AG04449 (cell line): Measurements from ENCODE around the gene NGDN.
A peak's percentile ranks its signal among the peaks of the same experiment; 100 is the strongest.

ENCODE experiments used
- CTCF ChIA-PET: fragments of 350-600 bp; formaldehyde crosslinking; extraction: SDS; loops from one replicate; lab custom pipeline; 2021; ENCODE audit warnings: antibody characterized with exemption; lab: Yijun Ruan, JAX
- POLR2A ChIA-PET: fragments of 400-600, 350-600 bp; formaldehyde crosslinking; extraction: SDS; loops from one replicate; lab custom pipeline; 2020; ENCODE audit warnings: antibody characterized with exemption, inconsistent platforms; lab: Yijun Ruan, JAX
- DNase-seq: peaks from one replicate; pipeline ENCODE4 v3.0.0-alpha.2; 2010; ENCODE audit warnings: low read depth, low spot score
- H3K4me3 ChIP-seq: 2 replicates; pipeline ENCODE4 v1.5.1; 2011; ENCODE audit warnings: low read depth, mild to moderate bottlenecking, control low read depth, low read length
- TF ChIP-seq, protein P1 (sequence below): IDR thresholded peaks from one replicate; pipeline ENCODE4 v1.5.1; 2011; ENCODE audit warnings: mild to moderate bottlenecking, moderate library complexity, low read length, control low read depth, inconsistent platforms; ENCODE audit not compliant: insufficient read depth; ENCODE audit errors: missing control alignments

Gene NGDN

DNA sequence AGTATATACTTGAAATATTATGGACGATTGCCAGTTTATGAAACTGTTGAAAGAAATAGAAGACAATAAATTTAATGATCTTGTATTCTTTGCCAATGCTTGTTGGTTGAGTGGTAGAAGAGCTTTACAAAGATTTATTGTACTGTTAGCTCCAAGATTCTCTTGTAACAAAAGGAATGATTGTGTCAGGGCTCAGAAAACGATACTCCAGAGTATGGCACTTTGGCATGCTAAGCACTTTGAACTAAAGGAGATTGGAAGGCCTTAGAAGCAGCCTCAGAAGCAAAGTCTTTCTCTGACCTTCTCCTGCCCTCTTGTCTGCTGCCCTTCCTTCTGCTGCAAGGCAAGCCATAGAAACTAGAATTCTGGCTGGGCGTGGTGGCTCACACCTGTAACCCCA, 4.2 kb upstream of the NGDN start:
- CTCF ChIA-PET = interaction anchor here (0.6 to 1.0 kb wide), 3 partner anchors 8 to 83 kb away, joined by 3 read pairs; no protein-coding TSS in a partner anchor
- H3K4me3 ChIP-seq = no peak overlapping the region
- POLR2A ChIA-PET = no interaction called here
- no peak for DNase-seq
- TF ChIP-seq, protein P1, sequence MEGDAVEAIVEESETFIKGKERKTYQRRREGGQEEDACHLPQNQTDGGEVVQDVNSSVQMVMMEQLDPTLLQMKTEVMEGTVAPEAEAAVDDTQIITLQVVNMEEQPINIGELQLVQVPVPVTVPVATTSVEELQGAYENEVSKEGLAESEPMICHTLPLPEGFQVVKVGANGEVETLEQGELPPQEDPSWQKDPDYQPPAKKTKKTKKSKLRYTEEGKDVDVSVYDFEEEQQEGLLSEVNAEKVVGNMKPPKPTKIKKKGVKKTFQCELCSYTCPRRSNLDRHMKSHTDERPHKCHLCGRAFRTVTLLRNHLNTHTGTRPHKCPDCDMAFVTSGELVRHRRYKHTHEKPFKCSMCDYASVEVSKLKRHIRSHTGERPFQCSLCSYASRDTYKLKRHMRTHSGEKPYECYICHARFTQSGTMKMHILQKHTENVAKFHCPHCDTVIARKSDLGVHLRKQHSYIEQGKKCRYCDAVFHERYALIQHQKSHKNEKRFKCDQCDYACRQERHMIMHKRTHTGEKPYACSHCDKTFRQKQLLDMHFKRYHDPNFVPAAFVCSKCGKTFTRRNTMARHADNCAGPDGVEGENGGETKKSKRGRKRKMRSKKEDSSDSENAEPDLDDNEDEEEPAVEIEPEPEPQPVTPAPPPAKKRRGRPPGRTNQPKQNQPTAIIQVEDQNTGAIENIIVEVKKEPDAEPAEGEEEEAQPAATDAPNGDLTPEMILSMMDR = no peak

DNA sequence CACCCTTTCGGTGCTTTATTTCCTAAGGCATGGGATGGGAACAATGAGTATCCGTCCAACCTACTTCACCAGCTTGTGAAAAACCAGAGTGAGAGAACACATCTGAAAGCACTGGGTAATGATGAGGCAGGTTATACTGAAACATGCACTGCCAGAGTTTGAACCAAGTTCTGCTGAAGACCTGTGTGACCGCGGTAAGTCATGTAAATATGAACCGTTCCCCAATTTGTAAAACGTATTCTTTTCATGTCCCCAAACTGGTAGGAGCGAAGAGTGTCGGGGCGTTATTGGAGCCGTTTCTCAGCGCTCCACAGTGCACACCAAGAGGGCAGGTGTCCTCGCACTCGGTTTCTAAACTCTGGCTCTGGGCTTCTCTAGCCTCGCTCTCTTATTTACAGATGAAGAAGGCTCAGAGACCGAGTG, 788 bp upstream of the NGDN start:
- CTCF ChIA-PET = interaction anchor here (0.7 to 2.0 kb wide), 19 partner anchors 8 to 204 kb away, joined by 3 to 13 read pairs (median 4); partner anchors contain the start of gene AP1G2
- POLR2A ChIA-PET = no interaction called here
- TF ChIP-seq, protein P1 = no peak
- H3K4me3 ChIP-seq = peak overlapping the region; percentile 55
- DNase-seq = no peak

DNA sequence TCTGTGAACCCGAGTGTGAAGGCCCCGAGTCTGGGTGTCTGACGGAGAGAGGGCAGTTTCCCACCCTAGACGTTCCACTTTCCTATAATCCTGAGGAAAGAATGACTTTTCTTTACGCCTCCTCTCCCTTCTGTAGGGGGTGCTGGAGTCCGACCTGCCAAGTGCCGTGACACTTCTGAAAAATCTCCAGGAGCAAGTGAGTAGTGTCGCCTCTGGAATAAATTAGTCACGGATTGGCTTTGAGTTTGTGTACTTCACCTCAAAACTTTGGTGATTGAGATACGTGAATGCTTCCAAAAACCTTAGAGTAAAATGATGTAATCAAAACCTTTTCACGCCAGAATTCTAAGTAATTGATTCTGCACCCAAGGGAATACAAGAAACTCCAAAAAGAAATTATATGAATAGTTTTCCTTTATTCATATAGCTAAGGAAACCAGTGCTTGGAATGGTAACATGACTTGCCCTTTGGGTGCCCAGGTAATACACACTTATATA, 452 bp downstream of the NGDN start:
- no peak for DNase-seq
- POLR2A ChIA-PET = no interaction called here
- TF ChIP-seq, protein P1 = no peak
- CTCF ChIA-PET = interaction anchor here (1.3 to 2.5 kb wide), 4 partner anchors 10 to 206 kb away, joined by 3 to 16 read pairs (median 6); no protein-coding TSS in a partner anchor
- peak overlapping the region; percentile 98 for H3K4me3 ChIP-seq

DNA sequence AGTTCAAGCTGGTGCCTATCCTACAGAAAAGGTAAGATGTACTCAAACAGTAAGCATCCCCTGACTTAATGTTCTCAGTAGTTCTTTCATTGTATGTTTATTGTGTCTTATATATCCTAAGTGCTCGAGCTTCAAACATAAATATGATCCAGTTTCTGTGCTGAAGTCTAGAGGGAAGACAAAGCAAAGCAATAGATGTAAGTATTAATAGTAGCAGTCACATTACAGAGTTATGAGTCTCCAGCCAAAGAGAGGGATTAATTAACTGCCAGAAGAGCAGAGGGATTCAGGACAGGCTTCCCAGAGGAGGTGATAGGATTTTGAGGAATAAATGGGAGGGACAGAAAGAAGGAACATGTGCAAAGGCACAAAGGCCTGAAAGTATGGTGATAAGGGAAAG, 1.4 kb downstream of the NGDN start:
- DNase-seq = no peak
- POLR2A ChIA-PET = no interaction called here
- H3K4me3 ChIP-seq = no peak overlapping the region
- CTCF ChIA-PET = interaction anchor here (0.9 to 2.5 kb wide), 7 partner anchors 9 to 207 kb away, joined by 3 to 16 read pairs (median 5); no protein-coding TSS in a partner anchor
- TF ChIP-seq, protein P1 = no peak

DNA sequence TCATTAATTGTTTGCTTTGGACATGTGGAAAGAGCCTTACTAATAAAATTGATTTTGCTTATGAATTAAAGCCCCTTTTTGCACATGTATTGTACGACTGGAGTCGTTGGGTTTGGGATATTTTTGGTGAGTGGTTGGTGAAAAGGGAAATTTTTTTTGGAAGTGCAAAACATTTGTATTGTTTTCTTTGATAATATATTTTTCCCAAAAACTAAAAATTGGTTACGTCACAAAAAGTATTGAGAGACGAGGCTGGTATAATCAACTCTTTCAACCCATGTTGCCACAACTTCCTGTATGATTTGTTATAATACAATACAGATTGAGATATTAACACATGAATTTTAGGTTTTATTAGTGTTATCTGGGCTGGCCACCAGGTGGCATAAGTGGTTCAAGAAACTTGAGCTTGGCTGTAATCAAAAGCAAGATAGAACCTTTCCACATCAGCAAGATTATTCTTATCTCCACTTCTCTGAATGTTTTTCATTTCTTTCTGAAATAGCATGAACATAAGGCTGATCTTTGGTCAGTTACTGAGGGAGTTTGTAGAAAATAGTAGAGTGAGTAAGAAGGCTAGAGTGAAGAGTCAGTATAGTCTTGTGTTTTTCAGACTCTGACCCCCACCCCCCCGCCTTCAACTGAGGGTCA, 8.7 kb downstream of the NGDN start:
- H3K4me3 ChIP-seq = no peak overlapping the region
- TF ChIP-seq, protein P1 = peak; percentile 50
- ChIA-PET CTCF (interaction anchor here (0.6 to 17.0 kb wide), 24 partner anchors 8 to 210 kb away, joined by 3 to 910 read pairs (median 5); partner anchors contain the start of genes AP1G2, MYH7, NGDN and THTPA), POLR2A (interaction anchor here (1.0 to 1.3 kb wide), 3 partner anchors 77 to 85 kb away, joined by 5 to 8 read pairs (median 5); no protein-coding TSS in a partner anchor)
- peak; percentile 33 for DNase-seq

DNA sequence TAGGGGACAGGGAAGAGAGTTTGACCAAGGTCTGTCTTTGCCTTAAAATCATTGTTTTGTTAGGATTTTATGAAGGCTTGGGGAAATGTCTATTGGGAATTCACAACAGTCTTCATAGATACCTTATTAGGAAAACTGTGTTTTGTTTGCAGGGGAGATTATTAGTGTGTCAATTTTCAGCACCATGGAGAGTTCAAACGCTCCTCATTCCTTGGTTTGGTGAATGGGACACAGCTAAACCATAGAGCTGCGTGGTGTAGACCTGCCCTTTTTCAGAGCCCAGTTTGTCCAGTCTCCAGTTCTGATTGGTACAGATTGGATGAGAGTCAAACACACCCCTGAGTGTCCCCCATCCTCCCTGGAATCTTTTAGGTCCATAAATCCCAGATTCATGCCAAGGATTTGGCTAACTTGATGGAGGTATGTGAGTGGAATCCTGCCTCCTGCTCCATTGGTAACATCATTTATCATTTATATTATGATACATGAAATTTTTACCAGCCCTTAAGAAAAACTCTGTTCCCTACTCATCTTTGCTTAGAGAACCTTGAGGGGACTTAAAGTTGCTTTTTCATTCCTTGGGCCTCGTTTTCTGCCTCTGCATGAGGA, 12.0 kb downstream of the NGDN start:
- H3K4me3 ChIP-seq = no peak overlapping the region
- ChIA-PET CTCF (interaction anchor here (1.4 to 17.0 kb wide), 4 partner anchors 11 to 83 kb away, joined by 4 to 910 read pairs (median 40); partner anchors contain the start of genes AP1G2, NGDN and THTPA), POLR2A (interaction anchor here (1.6 kb wide), 1 partner anchor 79 kb away, joined by 5 read pairs; no protein-coding TSS in a partner anchor)
- no peak for DNase-seq
- TF ChIP-seq, protein P1 = no peak
